Keratinocyte (primary cell): ENCODE data around the gene MFSD11.

Experiments used
- CTCF ChIP-seq, 3 experiments: IDR thresholded peaks in 1 of 3; conservative IDR thresholded peaks in 1 of 3; optimal IDR thresholded peaks in 1 of 3; 2 replicates in 2 of 3; 3 replicates in 1 of 3; pipeline versions ENCODE3 to v1.5.1; 2011; ENCODE audit warnings: low read length in 3 of 3, mild to moderate bottlenecking in 3 of 3, moderate library complexity in 2 of 3, control low read depth in 1 of 3, inconsistent platforms in 1 of 3; ENCODE audit not compliant: insufficient read depth in 2 of 3; ENCODE audit errors: extremely low read depth in 1 of 3
- EZH2 ChIP-seq: IDR thresholded peaks from one replicate; pipeline ENCODE4 v1.6.1; 2012; ENCODE audit warnings: inconsistent platforms, mild to moderate bottlenecking, low read length, moderate library complexity

DNA sequence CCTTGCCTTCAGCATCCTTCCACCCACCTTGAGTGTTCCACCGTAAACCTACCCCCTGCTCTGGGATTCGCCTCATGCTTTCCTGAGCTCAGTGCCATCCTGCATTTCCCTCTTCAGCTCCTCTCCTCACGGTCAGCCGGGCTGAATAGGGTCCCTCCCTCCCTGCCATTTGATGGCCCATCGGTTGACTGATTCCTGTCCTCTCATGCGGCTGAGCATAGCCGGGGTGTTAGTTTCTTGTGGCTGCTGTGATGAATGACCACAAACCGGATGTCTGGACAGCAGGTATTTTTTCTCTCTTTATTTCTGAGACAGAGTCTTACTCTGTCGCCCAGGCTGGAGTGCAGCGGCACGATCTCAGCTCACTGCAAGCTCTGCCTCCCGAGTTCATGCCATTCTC lies 86.2 kb downstream of the MFSD11 start:
- no peak for TF ChIP-seq CTCF (optimal IDR thresholded peaks at IDR 0.05 in 1 of 3, IDR thresholded peaks at IDR 0.05 in 1 of 3, conservative IDR thresholded peaks at IDR 0.05 in 1 of 3; ENCODE audit: extremely low read depth in 1 of 3, insufficient read depth in 2 of 3, low read length in 3 of 3)
- TF ChIP-seq EZH2: no peak
